Mesendoderm (in vitro differentiated cells): ENCODE data around the gene GLTP.
"Not testable (repeated sequence)": the region's sequence is repeated elsewhere in the genome, so short reads cannot be mapped to it uniquely, and the experiment has no call there.

Experiments
- DNase-seq: peaks from one replicate; pipeline ENCODE4 v3.0.0; 2013
- H2AK5ac ChIP-seq: 2 replicates; pipeline ENCODE4 v1.6.1; 2013; ENCODE audit warnings: low read length, inconsistent platforms
- H2BK120ac ChIP-seq: 2 replicates; pipeline ENCODE4 v1.6.1; 2013; ENCODE audit warnings: low read depth, mild to moderate bottlenecking, low read length, moderate library complexity, mixed read lengths
- H2BK15ac ChIP-seq: replicated peaks from 2 replicates; pipeline ENCODE4 v1.6.1; 2013; ENCODE audit warnings: low read depth, mild to moderate bottlenecking, moderate library complexity
- H2BK5ac ChIP-seq: 2 replicates; pipeline ENCODE4 v1.6.1; 2013; ENCODE audit warnings: low read length, inconsistent platforms
- H3K18ac ChIP-seq: 2 replicates; pipeline ENCODE4 v1.6.1; 2013; ENCODE audit warnings: mild to moderate bottlenecking, low read length, mixed read lengths
- H3K23ac ChIP-seq: one replicate; pipeline ENCODE4 v1.6.1; 2013; ENCODE audit warnings: low read length
- H3K27ac ChIP-seq: 2 replicates; pipeline ENCODE4 v1.5.1; 2013; ENCODE audit warnings: low read depth, mild to moderate bottlenecking, inconsistent platforms, low read length, moderate library complexity
- H3K27me3 ChIP-seq: 2 replicates; pipeline ENCODE4 v1.6.1; 2013; ENCODE audit warnings: low read length, control low read depth, mild to moderate bottlenecking, inconsistent platforms; ENCODE audit not compliant: insufficient read depth, poor library complexity
- H3K36me3 ChIP-seq: 2 replicates; pipeline ENCODE4 v1.6.1; 2013; ENCODE audit warnings: low read length, inconsistent platforms; ENCODE audit not compliant: control insufficient read depth, insufficient read depth
- H3K4ac ChIP-seq: one replicate; pipeline ENCODE4 v1.6.1; 2013; ENCODE audit warnings: low read depth, mild to moderate bottlenecking, low read length, moderate library complexity
- H3K4me1 ChIP-seq: 2 replicates; pipeline ENCODE4 v1.6.1; 2013; ENCODE audit warnings: low read depth, low read length, inconsistent platforms; ENCODE audit not compliant: control insufficient read depth
- H3K4me2 ChIP-seq: 2 replicates; pipeline ENCODE4 v1.6.1; 2013; ENCODE audit warnings: low read length
- H3K4me3 ChIP-seq: 2 replicates; pipeline ENCODE4 v1.5.1; 2013; ENCODE audit warnings: mild to moderate bottlenecking, low read length
- H3K56ac ChIP-seq: one replicate; pipeline ENCODE4 v1.6.1; 2013; ENCODE audit warnings: low read length
- H3K79me1 ChIP-seq: 2 replicates; pipeline ENCODE4 v1.6.1; 2013; ENCODE audit warnings: low read length, inconsistent platforms
- H3K79me2 ChIP-seq: 2 replicates; pipeline ENCODE4 v1.6.1; 2013; ENCODE audit warnings: mild to moderate bottlenecking, low read length; ENCODE audit not compliant: control insufficient read depth, insufficient read depth
- H3K9ac ChIP-seq: 2 replicates; pipeline ENCODE4 v1.6.1; 2013; ENCODE audit warnings: low read length, inconsistent platforms
- H4K5ac ChIP-seq: one replicate; pipeline ENCODE4 v1.6.1; 2013; ENCODE audit warnings: low read length
- H4K8ac ChIP-seq: one replicate; pipeline ENCODE4 v1.6.1; 2013; ENCODE audit warnings: low read depth, mild to moderate bottlenecking, control low read depth, low read length, moderate library complexity
- WGBS: extraction: QIAGEN DNeasy Blood & Tissue Kit; methylation state at CpG from one replicate; pipeline ENCODE4 v1.1.7; 2013; ENCODE audit warnings: low lambda C conversion rate, missing lambda C conversion rate; ENCODE audit not compliant: insufficient coverage; ENCODE audit errors: extremely low coverage; 5-methylcytosine and 5-hydroxymethylcytosine counted together

Gene GLTP

GRCh38 chr12:109894939-109895338 lies 14.6 kb upstream of the GLTP start:
- Histone ChIP-seq H3K4ac (no peak overlapping the region), H4K5ac (no peak overlapping the region), H2BK5ac (no peak overlapping the region), H3K4me3 (no peak overlapping the region), H4K8ac (no peak overlapping the region), H3K36me3 (no peaks in the 10 kb centered on the region), H3K56ac (no peak overlapping the region), H2AK5ac (no peak overlapping the region), H3K79me1 (no peaks in the 10 kb centered on the region), H3K4me2 (no peak overlapping the region), H3K79me2 (no peaks in the 10 kb centered on the region), H3K18ac (no peak overlapping the region), H3K27me3 (no peaks in the 10 kb centered on the region), H3K9ac (no peak overlapping the region), H2BK15ac (no peak overlapping the region), H2BK120ac (no peak overlapping the region), H3K27ac (no peak overlapping the region), H3K23ac (no peak overlapping the region), H3K4me1 (no peaks in the 10 kb centered on the region)
- WGBS = no CpG with 5 or more reads among the region's 4 CpGs
- no peak for DNase-seq

DNA sequence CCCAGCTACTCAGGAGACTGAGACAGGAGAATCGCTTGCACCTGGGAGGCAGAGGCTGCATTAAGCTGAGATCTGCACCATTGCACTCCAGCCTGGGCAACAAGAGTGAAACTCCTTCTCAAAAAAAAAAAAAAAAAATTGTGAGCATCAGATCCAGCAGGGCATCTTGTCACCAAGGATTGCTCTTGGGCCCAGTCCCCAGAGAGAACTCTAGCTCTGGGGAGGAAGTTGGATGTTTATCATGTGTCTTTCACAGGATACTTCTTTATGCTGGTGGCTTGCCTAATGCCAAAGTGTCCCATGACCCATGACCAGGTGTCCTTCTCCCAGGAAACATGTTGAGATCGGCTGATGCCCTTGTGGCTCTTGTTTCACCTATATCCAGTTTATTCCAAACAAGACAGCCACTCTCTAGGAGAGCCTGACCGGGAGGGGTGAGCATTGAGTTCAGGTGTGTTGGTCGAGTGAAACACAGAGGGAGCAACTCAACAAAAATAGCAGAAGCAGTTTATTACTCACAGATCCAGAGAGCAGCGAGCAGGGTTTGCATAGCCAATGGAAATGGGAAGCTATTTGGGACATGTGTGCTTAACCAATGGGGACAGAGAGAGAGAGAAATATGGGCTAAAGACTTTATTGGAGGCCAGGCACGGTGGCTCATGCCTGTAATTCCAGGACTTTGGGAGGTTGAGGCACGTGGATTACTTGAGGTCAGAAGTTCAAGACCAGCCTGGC lies 13.1 kb upstream of the GLTP start:
- H3K4me1 ChIP-seq = no peaks in the 10 kb centered on the region
- no peak overlapping the region for H3K56ac ChIP-seq
- no peaks in the 10 kb centered on the region for H3K36me3 ChIP-seq
- H2BK5ac ChIP-seq = no peak overlapping the region
- H3K27ac ChIP-seq = no peak overlapping the region
- H3K18ac ChIP-seq = no peak overlapping the region
- no peaks in the 10 kb centered on the region for H3K27me3 ChIP-seq
- H2BK120ac ChIP-seq = no peak overlapping the region
- H2BK15ac ChIP-seq = no peak overlapping the region
- no peak overlapping the region for H3K4ac ChIP-seq
- no peak overlapping the region for H3K4me3 ChIP-seq
- no peak overlapping the region for H4K5ac ChIP-seq
- WGBS = no CpG with 5 or more reads among the region's 7 CpGs
- H2AK5ac ChIP-seq = no peak overlapping the region
- no peak for DNase-seq
- H3K4me2 ChIP-seq = no peak overlapping the region
- H4K8ac ChIP-seq = no peak overlapping the region
- H3K23ac ChIP-seq = no peak overlapping the region
- H3K79me2 ChIP-seq = no peaks in the 10 kb centered on the region
- no peak overlapping the region for H3K9ac ChIP-seq
- H3K79me1 ChIP-seq = no peaks in the 10 kb centered on the region

GRCh38 chr12:109892748-109893147 lies 12.4 kb upstream of the GLTP start:
- H2AK5ac ChIP-seq = no peak overlapping the region
- WGBS = no CpG with 5 or more reads among the region's 4 CpGs
- H4K8ac ChIP-seq = no peak overlapping the region
- H2BK5ac ChIP-seq = no peak overlapping the region
- H3K56ac ChIP-seq = no peak overlapping the region
- no peaks in the 10 kb centered on the region for H3K79me2 ChIP-seq
- no peaks in the 10 kb centered on the region for H3K36me3 ChIP-seq
- no peak overlapping the region for H3K4me2 ChIP-seq
- no peaks in the 10 kb centered on the region for H3K27me3 ChIP-seq
- no peak overlapping the region for H2BK120ac ChIP-seq
- no peak overlapping the region for H4K5ac ChIP-seq
- H3K4ac ChIP-seq = no peak overlapping the region
- no peaks in the 10 kb centered on the region for H3K4me1 ChIP-seq
- no peak overlapping the region for H2BK15ac ChIP-seq
- H3K4me3 ChIP-seq = no peak overlapping the region
- no peaks in the 10 kb centered on the region for H3K79me1 ChIP-seq
- no peak overlapping the region for H3K23ac ChIP-seq
- no peak overlapping the region for H3K18ac ChIP-seq
- DNase-seq = no peak
- no peak overlapping the region for H3K9ac ChIP-seq
- no peak overlapping the region for H3K27ac ChIP-seq

DNA sequence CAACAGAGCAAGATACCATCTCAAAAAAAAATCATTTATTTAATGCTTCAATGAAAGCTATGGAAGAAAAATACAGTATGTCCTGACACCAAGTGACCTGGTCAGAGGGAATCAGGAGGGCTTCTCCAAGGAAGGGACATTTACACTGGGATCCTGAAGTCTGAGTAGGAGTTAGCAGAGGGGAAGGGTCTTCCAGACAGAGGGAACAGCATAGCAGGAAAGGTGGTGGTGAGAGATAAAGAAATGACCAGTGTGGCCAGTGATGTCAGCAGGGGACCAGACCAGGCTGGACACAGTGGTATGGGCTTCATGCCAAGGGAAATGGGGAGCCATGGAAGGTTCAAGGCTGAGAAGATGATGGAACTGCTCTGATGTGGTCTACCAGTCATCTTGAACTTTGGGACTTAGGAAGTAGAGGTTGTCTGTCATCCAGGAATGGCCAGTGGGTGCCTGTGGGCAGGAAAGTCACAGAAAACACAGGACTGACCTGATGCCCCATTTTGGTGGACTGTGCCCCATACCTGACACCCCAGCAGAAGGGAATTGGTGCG lies 11.9 kb upstream of the GLTP start:
- Histone ChIP-seq H2BK120ac (no peak overlapping the region), H3K4ac (no peak overlapping the region), H3K27me3 (no peaks in the 10 kb centered on the region), H2BK5ac (no peak overlapping the region), H3K4me3 (no peak overlapping the region), H3K56ac (no peak overlapping the region), H3K4me2 (no peak overlapping the region), H2AK5ac (no peak overlapping the region), H2BK15ac (no peak overlapping the region), H3K79me2 (no peaks in the 10 kb centered on the region), H3K9ac (no peak overlapping the region), H3K4me1 (no peaks in the 10 kb centered on the region), H3K18ac (no peak overlapping the region), H3K23ac (no peak overlapping the region), H4K5ac (no peak overlapping the region), H3K27ac (no peak overlapping the region), H3K36me3 (no peaks in the 10 kb centered on the region), H3K79me1 (no peaks in the 10 kb centered on the region), H4K8ac (no peak overlapping the region)
- DNase-seq = no peak
- no CpG with 5 or more reads among the region's 1 CpG for WGBS

- H3K9ac ChIP-seq, H3K79me2 ChIP-seq, H4K8ac ChIP-seq, H2BK5ac ChIP-seq, DNase-seq, H3K27me3 ChIP-seq, H2AK5ac ChIP-seq, H3K18ac ChIP-seq, H3K4me3 ChIP-seq, H4K5ac ChIP-seq, H3K4me1 ChIP-seq, H3K4ac ChIP-seq, H3K79me1 ChIP-seq, H3K27ac ChIP-seq, H2BK120ac ChIP-seq, H3K23ac ChIP-seq, H3K4me2 ChIP-seq, H2BK15ac ChIP-seq, H3K56ac ChIP-seq, H3K36me3 ChIP-seq: not testable (repeated sequence)
- no CpG with 5 or more reads among the region's 7 CpGs for WGBS
Measured at GRCh38 chr12:109891731-109892130, 11.4 kb upstream of the GLTP start.
